K562 (cell line): Measurements from ENCODE around the gene KRT5. TPM values are rescaled to one million over a fixed set of nuclear protein-coding genes. Genes with fewer than 3 reads are reported as not detected.
A peak's percentile ranks its signal among the peaks of the same experiment; 100 is the strongest.

Experiments used
- ATAC-seq: fragments of 200-7000 bp; cut with Tn5 transposase; 3 replicates; pipeline ENCODE4 v1.9.1; 2020; ENCODE audit warnings: moderate library complexity
- BruUV-seq: library from RNA; stranded (reverse); fragments of 400-500 nt; replicated peaks from 2 replicates; lab custom pipeline; 2021; lab: Mats Ljungman, UMichigan
- CTCF ChIA-PET: fragments of 300-600 bp; formaldehyde crosslinking; extraction: SDS; loops from one replicate; lab custom pipeline; 2021; ENCODE audit warnings: low intra/inter-chr PET ratio; lab: Yijun Ruan, JAX
- POLR2A ChIA-PET: fragments of 300-600, 350-650 bp; sonication (Branson Sonifier 250); formaldehyde crosslinking; extraction: SDS; loops from one replicate; lab custom pipeline; 2021; ENCODE audit warnings: antibody characterized with exemption, inconsistent platforms; lab: Yijun Ruan, JAX
- DNase-seq, 4 experiments: peaks; one replicate each; pipeline versions ENCODE4 v3.0.0 to v3.0.0-alpha.2; 2011 to 2018; ENCODE audit warnings: low spot score in 3 of 4, mixed read lengths in 3 of 4; ENCODE audit errors: extremely low read depth in 1 of 4
- FAIRE-seq: peaks from 2 replicates; lab custom pipeline; 2011; peaks lifted over from hg19 to GRCh38; lab: Jason Lieb, UNC
- H2AFZ ChIP-seq: 2 replicates; pipeline ENCODE4 v1.6.0; 2011; ENCODE audit warnings: low read depth, low read length, control low read depth, inconsistent platforms
- H3K27ac ChIP-seq: fragments of 200-600 bp; 3 replicates; pipeline ENCODE4 v1.8.0; 2011; ENCODE audit warnings: low read depth, mild to moderate bottlenecking, control low read depth, inconsistent platforms, low read length, moderate library complexity, mixed read lengths; ENCODE audit errors: extremely low read depth
- H3K27me3 ChIP-seq, 2 experiments: fragments of 300-600 bp in 1 of 2; 2 replicates in 1 of 2; 3 replicates in 1 of 2; pipeline versions ENCODE4 v1.6.0 to v1.8.0; 2011; ENCODE audit warnings: inconsistent platforms in 2 of 2, low read length in 2 of 2, mild to moderate bottlenecking in 1 of 2, mixed read lengths in 1 of 2, moderate library complexity in 1 of 2; ENCODE audit not compliant: control insufficient read depth in 2 of 2, insufficient read depth in 2 of 2
- H3K36me3 ChIP-seq: fragments of 300-600 bp; 3 replicates; pipeline ENCODE4 v1.8.0; 2011; ENCODE audit warnings: mild to moderate bottlenecking, low read length, inconsistent platforms; ENCODE audit not compliant: control insufficient read depth, insufficient read depth
- H3K4me1 ChIP-seq, 2 experiments: fragments of 200-600 bp in 1 of 2; replicated peaks in 1 of 2; 2 replicates in 1 of 2; 3 replicates in 1 of 2; pipeline versions ENCODE4 v1.5.1 to v1.8.0; 2011; ENCODE audit warnings: inconsistent platforms in 2 of 2, low read length in 2 of 2, mild to moderate bottlenecking in 1 of 2, mixed read lengths in 1 of 2, moderate library complexity in 1 of 2; ENCODE audit not compliant: control insufficient read depth in 2 of 2, insufficient read depth in 2 of 2
- H3K4me2 ChIP-seq: 2 replicates; pipeline ENCODE4 v1.6.1; 2011; ENCODE audit warnings: low read length, control low read depth, inconsistent platforms, mixed read lengths; ENCODE audit not compliant: insufficient read depth
- H3K4me3 ChIP-seq: fragments of 200-600 bp; sonication (generic), shearing (Covaris generic); 2 replicates; pipeline ENCODE4 v1.5.1; 2016; ENCODE audit warnings: control low read depth, inconsistent platforms
- H3K79me2 ChIP-seq: fragments of 200-600 bp; 3 replicates; pipeline ENCODE4 v1.8.0; 2011; ENCODE audit warnings: low read length, inconsistent platforms; ENCODE audit not compliant: control insufficient read depth, insufficient read depth
- H3K9ac ChIP-seq, 2 experiments: 2 replicates each; pipeline versions ENCODE4 v1.6.0 to v1.6.1; 2011; ENCODE audit warnings: low read depth in 2 of 2, low read length in 2 of 2, control low read depth in 1 of 2, inconsistent platforms in 1 of 2, mild to moderate bottlenecking in 1 of 2, mixed read lengths in 1 of 2; ENCODE audit not compliant: insufficient read depth in 1 of 2
- H3K9me1 ChIP-seq: one replicate; pipeline ENCODE4 v1.6.0; 2011; ENCODE audit warnings: inconsistent platforms, mild to moderate bottlenecking, low read length, moderate library complexity; ENCODE audit not compliant: control insufficient read depth, insufficient read depth
- H3K9me3 ChIP-seq: replicated peaks from 2 replicates; pipeline ENCODE4 v1.5.1; 2011; ENCODE audit warnings: low read depth, low read length, inconsistent platforms; ENCODE audit not compliant: control insufficient read depth, insufficient read depth
- H4K20me1 ChIP-seq: replicated peaks from 2 replicates; pipeline ENCODE4 v1.6.1; 2011; ENCODE audit warnings: low read length, inconsistent platforms, mixed read lengths; ENCODE audit not compliant: control insufficient read depth, insufficient read depth
- WGBS: fragments of 100-300 bp; shearing (Covaris generic); methylation state at CpG from one replicate; pipeline ENCODE4 v1.1.6; 2016; ENCODE audit warnings: low coverage, mixed read lengths; ENCODE audit not compliant: insufficient coverage; ENCODE audit errors: missing lambda C conversion rate; 5-methylcytosine and 5-hydroxymethylcytosine counted together
- in situ Hi-C: fragments of 300-500 bp; cut with MboI; formaldehyde crosslinking; loops from 4 replicates; pipeline ENCODE4 v1.15.0; 2018; ENCODE audit warnings: inconsistent platforms, mixed read lengths
- intact Hi-C: fragments of 100-400 bp; cut with micrococcal nuclease; formaldehyde crosslinking; loops from 2 replicates; pipeline ENCODE4 v1.14.2; 2022
- polyA plus RNA-seq, 8 experiments: library from polyadenylated mRNA; depleted of rRNA in 4 of 8; stranded (reverse) in 5 of 8; unstranded in 3 of 8; fragments of >200 nt; fragmentation: Nextera tagmentation in 2 of 8; fragmentation: Illumina TruSeq in 1 of 8; extraction: Ambion mirVana in 2 of 8; extraction: Trizol in 1 of 8; gene quantifications; 2 replicates each; pipeline versions ENCODE4 v1.2.1 to v1.2.3, GENCODE V29; 2011 to 2014; ENCODE audit warnings: inconsistent platforms in 1 of 8, missing spikeins in 1 of 8
- total RNA-seq, 7 experiments: library from RNA; depleted of rRNA in 6 of 7; stranded (reverse); fragments of >200 nt in 6 of 7; fragmentation: Illumina TruSeq in 2 of 7; extraction: Trizol in 2 of 7; gene quantifications; 2 replicates each; pipeline versions ENCODE4 v1.2.1 to v1.2.3, GENCODE V29; 2011 to 2021; ENCODE audit warnings: low replicate concordance in 1 of 7
- TF ChIP-seq, protein P1 (sequence below), 3 experiments: fragments of 200-800 bp in 1 of 3; sonication (Bioruptor generic) in 1 of 3; sonication (generic) in 1 of 3; formaldehyde crosslinking in 1 of 3; IDR thresholded peaks; 2 replicates each; pipeline versions ENCODE4 v1.6.1 to v1.8.0; 2016 to 2022; ENCODE audit warnings: mild to moderate bottlenecking in 2 of 3, missing compliant biosample characterization in 2 of 3, missing genetic modification characterization in 2 of 3, missing genetic modification reagents in 1 of 3
- TF ChIP-seq, protein P2 (sequence below), 2 experiments: fragments of 450-650 bp in 1 of 2; sonication (generic) in 1 of 2; formaldehyde crosslinking in 1 of 2; IDR thresholded peaks in 1 of 2; conservative IDR thresholded peaks in 1 of 2; 2 replicates each; pipeline versions ENCODE4 v1.6.1 to v1.8.1; 2016 to 2023; ENCODE audit warnings: mild to moderate bottlenecking in 2 of 2, moderate library complexity in 2 of 2, inconsistent platforms in 1 of 2, missing genetic modification reagents in 1 of 2

Gene KRT5
- total and polyA plus RNA-seq, 9 of the 15 experiments (the other 6 are each of a cell fraction or from before 2014, with no cell fraction given), result 0.32 TPM; not detected in 8

- Histone ChIP-seq H3K27me3 (peaks cover 12 to 30% of the 10 kb centered on the region in 2 experiments), H3K9ac (no peak overlapping the region), H3K4me2 (no peak overlapping the region), H4K20me1 (no peaks in the 10 kb centered on the region; the same call in 1 of the 2 replicates), H3K4me3 (no peak overlapping the region)
- in situ Hi-C loops, result no loop called here
- no peak for DNase-seq
- ChIA-PET CTCF (no interaction called here), POLR2A (interaction anchor here (1.1 kb wide), 1 partner anchor 217 kb away, joined by 5 read pairs; no protein-coding TSS in a partner anchor)
- FAIRE-seq, result no peak
- TF ChIP-seq, protein P1, sequence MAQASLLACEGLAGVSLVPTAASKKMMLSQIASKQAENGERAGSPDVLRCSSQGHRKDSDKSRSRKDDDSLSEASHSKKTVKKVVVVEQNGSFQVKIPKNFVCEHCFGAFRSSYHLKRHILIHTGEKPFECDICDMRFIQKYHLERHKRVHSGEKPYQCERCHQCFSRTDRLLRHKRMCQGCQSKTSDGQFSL (CRISPR knock-in tag; IDR thresholded peaks at IDR 0.05), result no peak
- TF ChIP-seq, protein P1 (tag; IDR thresholded peaks at IDR 0.05), result no peak
- TF ChIP-seq, protein P2, sequence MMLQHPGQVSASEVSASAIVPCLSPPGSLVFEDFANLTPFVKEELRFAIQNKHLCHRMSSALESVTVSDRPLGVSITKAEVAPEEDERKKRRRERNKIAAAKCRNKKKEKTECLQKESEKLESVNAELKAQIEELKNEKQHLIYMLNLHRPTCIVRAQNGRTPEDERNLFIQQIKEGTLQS (IDR thresholded peaks at IDR 0.05), result 0 out of 2 replicates have a peak, but pooled peaks have one; percentile 12
- TF ChIP-seq, protein P2 (CRISPR knock-in tag; conservative IDR thresholded peaks at IDR 0.05), result no peak
- TF ChIP-seq, all 486 proteins: peak for 1
- Histone ChIP-seq H3K9me3 (no peaks in the 10 kb centered on the region), H2AFZ (no peak overlapping the region), H3K4me1 (no peaks in the 10 kb centered on the region), H3K36me3 (no peaks in the 10 kb centered on the region), H3K27ac (no peak overlapping the region), H3K79me2 (no peaks in the 10 kb centered on the region), H3K9me1 (no peaks in the 10 kb centered on the region)
- BruUV-seq, result no TSS peak
- 0% methylated on average over 1 of the region's 1 CpG for WGBS
- intact Hi-C loops, result no loop called here
- ATAC-seq, result no peak
Observed at GRCh38 chr12:52494100-52494499, 26.1 kb downstream of the KRT5 start.
